ENCODE results near the gene DNA2. TPM values are rescaled to one million over a fixed set of nuclear protein-coding genes. Genes with fewer than 3 reads are reported as not detected.

The DNA2 gene
- total and polyA plus RNA-seq, 2 of the 13 experiments (the other 11 are each of a cell fraction or from before 2014, with no cell fraction given) = 4.8 to 27.3 TPM

DNA sequence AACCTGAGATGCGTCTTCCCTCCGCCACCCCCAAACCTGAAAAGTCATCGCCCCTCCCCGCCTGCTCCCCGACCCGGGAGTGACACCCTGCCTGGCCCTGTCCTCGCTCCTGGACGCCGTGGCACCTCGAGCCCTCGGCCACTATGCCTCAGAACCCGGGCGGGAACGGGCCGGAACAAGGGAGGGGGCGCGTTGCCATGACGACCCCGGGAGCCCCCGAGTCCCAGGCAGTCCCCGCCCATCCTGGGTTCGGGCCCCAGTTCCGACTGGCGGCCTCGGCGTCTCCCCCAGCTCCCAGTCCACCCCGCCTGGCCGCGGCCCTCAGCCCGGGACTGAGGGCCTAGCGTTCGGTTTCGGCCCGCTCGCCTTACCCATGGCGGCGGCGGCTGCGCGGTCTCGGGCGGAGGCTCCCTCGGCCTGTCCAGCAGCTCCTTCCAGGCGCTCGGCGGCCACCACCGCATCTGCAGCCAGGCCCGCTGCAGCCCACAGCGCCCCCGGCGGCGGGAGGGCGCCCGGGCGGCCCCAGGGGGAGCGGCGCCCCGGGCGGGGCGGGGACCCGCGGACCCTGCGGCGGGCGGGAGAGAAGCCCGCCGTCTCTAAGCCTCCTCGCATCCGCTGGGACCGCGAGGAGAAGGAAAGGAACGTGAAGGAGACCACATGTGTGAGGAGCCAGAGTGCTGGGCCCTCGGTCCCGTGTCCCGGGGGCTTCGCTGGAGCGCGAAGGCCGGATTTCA is 64.8 kb downstream of the DNA2 start, which contains the start of gene RUFY2 (continued):
- peak; percentile 82; the same call in 1 of the 2 replicates for TF ChIP-seq ZNF333 (CRISPR knock-in tag; IDR thresholded peaks at IDR 0.05; ENCODE audit: borderline replicate concordance)
- TF ChIP-seq ISL2 (CRISPR knock-in tag; IDR thresholded peaks at IDR 0.05) = peak; percentile 24; the same call in 1 of the 2 replicates
- TF ChIP-seq ZNF317 (CRISPR knock-in tag; IDR thresholded peaks at IDR 0.05) = peak; percentile 43; the same call in 1 of the 2 replicates
- TF ChIP-seq TFDP2 (CRISPR knock-in tag; IDR thresholded peaks at IDR 0.05) = 0 out of 2 replicates have a peak, but pooled peaks have one; percentile 27
- no peak; the same call in 1 of the 2 replicates for TF ChIP-seq U2AF2 (IDR thresholded peaks at IDR 0.05; ENCODE audit: low read depth, low read length)
- TF ChIP-seq, protein P1, sequence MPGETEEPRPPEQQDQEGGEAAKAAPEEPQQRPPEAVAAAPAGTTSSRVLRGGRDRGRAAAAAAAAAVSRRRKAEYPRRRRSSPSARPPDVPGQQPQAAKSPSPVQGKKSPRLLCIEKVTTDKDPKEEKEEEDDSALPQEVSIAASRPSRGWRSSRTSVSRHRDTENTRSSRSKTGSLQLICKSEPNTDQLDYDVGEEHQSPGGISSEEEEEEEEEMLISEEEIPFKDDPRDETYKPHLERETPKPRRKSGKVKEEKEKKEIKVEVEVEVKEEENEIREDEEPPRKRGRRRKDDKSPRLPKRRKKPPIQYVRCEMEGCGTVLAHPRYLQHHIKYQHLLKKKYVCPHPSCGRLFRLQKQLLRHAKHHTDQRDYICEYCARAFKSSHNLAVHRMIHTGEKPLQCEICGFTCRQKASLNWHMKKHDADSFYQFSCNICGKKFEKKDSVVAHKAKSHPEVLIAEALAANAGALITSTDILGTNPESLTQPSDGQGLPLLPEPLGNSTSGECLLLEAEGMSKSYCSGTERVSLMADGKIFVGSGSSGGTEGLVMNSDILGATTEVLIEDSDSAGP (CRISPR knock-in tag; IDR thresholded peaks at IDR 0.05; ENCODE audit: borderline replicate concordance) = peak; percentile 83; the same call in 1 of the 2 replicates
- TF ChIP-seq ZMYM4 (CRISPR knock-in tag; IDR thresholded peaks at IDR 0.05) = peak; percentile 98
- TF ChIP-seq ZNF232 (CRISPR knock-in tag; IDR thresholded peaks at IDR 0.05; ENCODE audit: borderline replicate concordance) = no peak
- TF ChIP-seq ZNF878 (CRISPR knock-in tag; IDR thresholded peaks at IDR 0.05) = no peak
- 0 out of 2 replicates have a peak, but pooled peaks have one; percentile 58 for TF ChIP-seq FOXC1 (CRISPR knock-in tag; IDR thresholded peaks at IDR 0.05; ENCODE audit: borderline replicate concordance)
- TF ChIP-seq JDP2 (CRISPR knock-in tag; IDR thresholded peaks at IDR 0.05; ENCODE audit: borderline replicate concordance) = no peak
- peak; percentile 28 for TF ChIP-seq TMF1 (CRISPR knock-in tag; IDR thresholded peaks at IDR 0.05; ENCODE audit: low read depth)
- TF ChIP-seq ZHX2 (IDR thresholded peaks at IDR 0.05; ENCODE audit: low read depth) = peak; percentile 30; the same call in 1 of the 2 replicates
- no peak for TF ChIP-seq ZHX2 (CRISPR knock-in tag; IDR thresholded peaks at IDR 0.05; ENCODE audit: borderline replicate concordance)
- 0 out of 2 replicates have a peak, but pooled peaks have one; percentile 49 for TF ChIP-seq ARHGAP35 (CRISPR knock-in tag; IDR thresholded peaks at IDR 0.05; ENCODE audit: borderline replicate concordance)
- TF ChIP-seq HMGA1 (CRISPR knock-in tag; conservative IDR thresholded peaks at IDR 0.05) = no peak
- peak; percentile 84 for TF ChIP-seq AKAP8 (CRISPR knock-in tag; IDR thresholded peaks at IDR 0.05)
- TF ChIP-seq DNMT1 (CRISPR knock-in tag; IDR thresholded peaks at IDR 0.05) = peak; percentile 38; the same call in 1 of the 2 replicates
- no peak for TF ChIP-seq ZNF510 (CRISPR knock-in tag; IDR thresholded peaks at IDR 0.05; ENCODE audit: low read depth)
- TF ChIP-seq IRX3 (CRISPR knock-in tag; IDR thresholded peaks at IDR 0.05; ENCODE audit: borderline replicate concordance, low read depth) = 0 out of 2 replicates have a peak, but pooled peaks have one; percentile 28
- TF ChIP-seq TBX2 (CRISPR knock-in tag; IDR thresholded peaks at IDR 0.05; ENCODE audit: borderline replicate concordance) = peak; percentile 63; the same call in 1 of the 2 replicates

Data from HepG2 (cell line).